ENCODE measurements around the gene SHROOM4. TPM values are rescaled to one million over a fixed set of nuclear protein-coding genes. Genes with fewer than 3 reads are reported as not detected.

The SHROOM4 gene
- total RNA-seq, 1 donor from 2014 or later = 2.5 TPM

- Mint-ChIP-seq H3K36me3 (ENCODE audit: unreplicated experiment) (no peaks in the 10 kb centered on the region), H3K27me3 (ENCODE audit: unreplicated experiment) (no peaks in the 10 kb centered on the region), H3K4me3 (ENCODE audit: unreplicated experiment) (no peak overlapping the region), H3K27ac (ENCODE audit: unreplicated experiment) (no peak overlapping the region), H3K9me3 (ENCODE audit: unreplicated experiment) (no peaks in the 10 kb centered on the region), H3K4me1 (ENCODE audit: unreplicated experiment) (no peaks in the 10 kb centered on the region)
- TF ChIP-seq CTCF (IDR thresholded peaks at IDR 0.05) = no peak
- no peak for DNase-seq (ENCODE audit: extremely low spot score, unreplicated experiment)
Observed at GRCh38 chrX:50586980-50587379, 227.0 kb downstream of the SHROOM4 start.

- no peak for TF ChIP-seq CTCF (IDR thresholded peaks at IDR 0.05)
- H3K27ac Mint-ChIP-seq (ENCODE audit: unreplicated experiment) = no peak overlapping the region
- no peaks in the 10 kb centered on the region for H3K4me1 Mint-ChIP-seq (ENCODE audit: unreplicated experiment)
- H3K27me3 Mint-ChIP-seq (ENCODE audit: unreplicated experiment) = no peaks in the 10 kb centered on the region
- no peaks in the 10 kb centered on the region for H3K9me3 Mint-ChIP-seq (ENCODE audit: unreplicated experiment)
- H3K36me3 Mint-ChIP-seq (ENCODE audit: unreplicated experiment) = no peaks in the 10 kb centered on the region
- DNase-seq (ENCODE audit: extremely low spot score, unreplicated experiment) = no peak
- no peak overlapping the region for H3K4me3 Mint-ChIP-seq (ENCODE audit: unreplicated experiment)
Observed at GRCh38 chrX:50586407-50586806, 227.6 kb downstream of the SHROOM4 start.

- Mint-ChIP-seq H3K27ac (ENCODE audit: unreplicated experiment) (no peak overlapping the region), H3K27me3 (ENCODE audit: unreplicated experiment) (peaks cover 6% of the 10 kb centered on the region), H3K4me1 (ENCODE audit: unreplicated experiment) (no peaks in the 10 kb centered on the region), H3K36me3 (ENCODE audit: unreplicated experiment) (no peaks in the 10 kb centered on the region), H3K9me3 (ENCODE audit: unreplicated experiment) (no peaks in the 10 kb centered on the region), H3K4me3 (ENCODE audit: unreplicated experiment) (no peak overlapping the region)
- DNase-seq (ENCODE audit: extremely low spot score, unreplicated experiment) = no peak
- no peak for TF ChIP-seq CTCF (IDR thresholded peaks at IDR 0.05)
Observed at GRCh38 chrX:50581405-50581804, 232.6 kb downstream of the SHROOM4 start.

GRCh38 chrX:50579955-50580354 lies 234.0 kb downstream of the SHROOM4 start:
- H3K9me3 Mint-ChIP-seq (ENCODE audit: unreplicated experiment) = no peaks in the 10 kb centered on the region
- no peaks in the 10 kb centered on the region for H3K4me1 Mint-ChIP-seq (ENCODE audit: unreplicated experiment)
- no peak overlapping the region for H3K27ac Mint-ChIP-seq (ENCODE audit: unreplicated experiment)
- no peaks in the 10 kb centered on the region for H3K36me3 Mint-ChIP-seq (ENCODE audit: unreplicated experiment)
- no peak for DNase-seq (ENCODE audit: extremely low spot score, unreplicated experiment)
- peak; percentile 62 for TF ChIP-seq CTCF (IDR thresholded peaks at IDR 0.05)
- peaks cover 6% of the 10 kb centered on the region for H3K27me3 Mint-ChIP-seq (ENCODE audit: unreplicated experiment)
- H3K4me3 Mint-ChIP-seq (ENCODE audit: unreplicated experiment) = no peak overlapping the region

GRCh38 chrX:50577326-50577725 lies 236.7 kb downstream of the SHROOM4 start:
- Mint-ChIP-seq H3K4me3 (ENCODE audit: unreplicated experiment) (no peak overlapping the region), H3K27me3 (ENCODE audit: unreplicated experiment) (peaks cover 6% of the 10 kb centered on the region), H3K4me1 (ENCODE audit: unreplicated experiment) (no peaks in the 10 kb centered on the region), H3K27ac (ENCODE audit: unreplicated experiment) (no peak overlapping the region), H3K9me3 (ENCODE audit: unreplicated experiment) (peaks cover 6% of the 10 kb centered on the region), H3K36me3 (ENCODE audit: unreplicated experiment) (no peaks in the 10 kb centered on the region)
- no peak for TF ChIP-seq CTCF (IDR thresholded peaks at IDR 0.05)
- DNase-seq (ENCODE audit: extremely low spot score, unreplicated experiment) = no peak

All from osteocyte (in vitro differentiated cells).